ENCODE measurements around the gene PTCH2.

PTCH2 gene

DNA sequence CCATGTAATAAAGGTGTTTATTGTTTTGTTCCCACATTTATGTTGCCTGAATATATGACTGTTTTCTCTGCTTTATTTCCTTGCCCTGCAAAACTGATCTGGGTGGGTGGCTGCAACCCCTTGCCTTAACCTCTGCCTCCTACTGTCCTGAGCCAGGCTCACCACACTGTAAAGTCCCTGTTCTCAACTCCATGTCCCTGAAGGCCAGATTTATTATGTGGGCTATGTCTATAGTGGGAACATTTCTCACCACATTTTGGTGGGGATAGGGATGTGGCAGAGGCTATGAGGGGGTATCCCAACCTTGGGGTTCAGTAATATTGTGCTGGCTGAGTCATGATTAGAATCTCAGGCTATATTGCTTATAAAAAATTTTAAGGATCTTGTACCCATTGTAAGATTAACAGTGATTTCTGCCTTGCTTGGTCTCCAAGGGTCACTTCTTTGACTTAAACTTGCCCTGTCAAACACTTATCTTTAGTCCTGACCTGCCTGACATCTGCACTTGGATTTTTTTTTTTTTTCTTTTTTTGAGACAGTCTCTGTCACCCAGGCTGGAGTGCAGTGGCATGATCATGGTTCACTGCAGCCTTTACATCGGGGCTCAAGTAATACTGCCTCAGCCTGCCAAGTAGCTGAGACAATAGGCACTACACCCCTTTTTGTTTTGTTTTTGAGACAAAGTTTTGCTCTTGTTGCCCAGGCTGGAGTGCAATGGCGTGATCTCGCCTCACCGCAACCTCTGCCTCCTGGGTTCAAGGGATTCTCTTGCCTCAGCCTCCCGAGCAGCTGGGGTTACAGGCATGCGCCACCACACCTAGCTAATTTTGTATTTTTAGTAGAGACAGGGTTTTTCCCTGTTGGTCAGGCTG, 64.1 kb downstream of the PTCH2 start:
- no peak for DNase-seq (ENCODE audit: low read depth in 2 of 2)

DNA sequence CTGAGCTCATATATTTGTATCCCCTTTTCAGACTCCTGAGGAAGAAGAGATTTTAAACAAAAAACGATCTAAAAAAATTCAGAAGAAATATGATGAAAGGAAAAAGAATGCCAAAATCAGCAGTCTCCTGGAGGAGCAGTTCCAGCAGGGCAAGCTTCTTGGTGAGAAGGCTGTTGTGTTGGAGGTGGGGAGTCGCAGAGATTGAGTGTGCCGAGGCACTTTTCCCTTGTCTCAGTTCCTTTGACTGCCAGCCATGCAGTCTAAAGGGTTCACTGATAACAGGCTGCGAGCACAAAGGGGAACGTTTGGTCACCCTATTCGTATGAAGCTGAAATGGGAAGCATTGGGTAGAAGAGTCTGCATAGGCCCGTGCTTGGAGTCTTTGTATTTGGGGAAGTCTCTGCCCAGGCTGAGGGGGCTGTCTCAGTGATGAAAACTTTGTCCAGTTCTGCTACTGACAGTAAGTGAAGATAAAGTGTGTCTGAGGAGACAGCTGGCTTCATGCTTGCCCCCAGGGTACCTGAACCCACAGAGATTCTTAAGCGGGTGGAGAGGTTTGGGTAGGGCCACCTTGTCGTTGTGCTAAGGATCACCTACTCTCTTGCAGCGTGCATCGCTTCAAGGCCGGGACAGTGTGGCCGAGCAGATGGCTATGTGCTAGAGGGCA, 65.0 kb downstream of the PTCH2 start:
- no peak for DNase-seq (ENCODE audit: low read depth in 2 of 2)

DNA sequence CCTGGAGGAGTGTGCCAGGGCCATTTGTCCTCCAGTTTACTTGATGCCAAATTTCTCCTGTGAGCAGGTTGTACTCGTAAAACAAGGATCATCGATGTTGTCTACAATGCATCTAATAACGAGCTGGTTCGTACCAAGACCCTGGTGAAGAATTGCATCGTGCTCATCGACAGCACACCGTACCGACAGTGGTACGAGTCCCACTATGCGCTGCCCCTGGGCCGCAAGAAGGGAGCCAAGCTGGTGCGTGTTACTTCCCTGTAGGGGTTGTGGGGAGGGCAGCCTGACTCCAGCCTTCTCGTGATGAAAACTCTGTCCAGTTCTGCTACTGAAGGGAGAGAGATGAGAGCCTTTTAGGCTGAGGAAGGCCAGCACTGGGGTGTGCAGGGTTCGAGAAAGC, 65.5 kb downstream of the PTCH2 start:
- DNase-seq (ENCODE audit: low read depth in 2 of 2) = no peak

DNA sequence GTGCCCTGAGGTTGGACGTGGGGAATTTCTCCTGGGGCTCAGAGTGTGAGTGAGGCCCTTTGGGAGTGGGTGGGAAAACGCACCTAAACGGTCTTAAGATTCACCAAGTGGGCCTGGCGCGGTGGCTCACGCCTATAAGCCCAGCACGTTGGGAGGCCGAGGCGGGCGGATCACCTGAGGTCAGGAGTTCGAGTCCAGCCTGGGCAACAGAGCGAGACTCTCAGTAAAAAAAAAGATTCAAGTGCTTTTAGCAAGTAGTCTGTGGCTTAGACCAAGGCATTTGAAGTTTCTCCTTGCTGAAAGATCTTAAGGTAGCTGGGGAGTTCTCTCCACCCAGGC, 66.4 kb downstream of the PTCH2 start:
- DNase-seq (ENCODE audit: low read depth in 2 of 2) = no peak

DNA sequence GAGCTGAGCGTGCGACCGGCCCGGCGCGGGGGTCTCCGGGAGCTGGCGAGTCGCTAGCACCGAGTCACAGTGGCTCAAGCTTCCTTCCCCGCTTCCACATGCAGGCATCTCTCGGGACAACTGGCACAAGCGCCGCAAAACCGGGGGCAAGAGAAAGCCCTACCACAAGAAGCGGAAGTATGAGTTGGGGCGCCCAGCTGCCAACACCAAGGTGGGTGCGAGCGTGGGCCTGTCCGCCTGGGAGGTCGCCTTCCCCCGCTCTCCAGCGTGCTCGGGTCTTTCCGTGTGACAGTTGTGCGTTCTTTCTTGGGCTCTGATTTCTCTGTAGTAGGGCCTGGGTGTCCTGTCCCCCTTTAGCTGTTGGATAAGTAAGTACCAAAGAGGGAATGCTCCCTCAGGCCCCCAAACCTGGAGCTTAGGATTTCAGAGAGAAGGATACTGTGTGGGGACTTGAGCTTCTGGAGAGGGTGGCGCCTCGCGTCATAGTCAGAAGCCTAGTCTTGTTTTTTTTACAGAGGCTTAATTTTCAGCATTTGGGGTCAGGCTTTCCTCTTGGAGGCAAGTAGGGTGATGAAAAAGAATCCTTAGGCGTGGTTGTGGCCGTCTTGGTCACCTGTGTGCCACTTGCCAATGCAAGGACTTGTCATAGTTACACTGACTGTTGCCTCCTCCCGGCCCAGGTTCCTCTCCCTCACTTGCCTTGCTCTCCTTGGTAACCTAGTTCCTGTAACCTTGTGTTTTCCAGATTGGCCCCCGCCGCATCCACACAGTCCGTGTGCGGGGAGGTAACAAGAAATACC, 66.9 kb downstream of the PTCH2 start:
- no peak for DNase-seq (ENCODE audit: low read depth in 2 of 2)

DNA sequence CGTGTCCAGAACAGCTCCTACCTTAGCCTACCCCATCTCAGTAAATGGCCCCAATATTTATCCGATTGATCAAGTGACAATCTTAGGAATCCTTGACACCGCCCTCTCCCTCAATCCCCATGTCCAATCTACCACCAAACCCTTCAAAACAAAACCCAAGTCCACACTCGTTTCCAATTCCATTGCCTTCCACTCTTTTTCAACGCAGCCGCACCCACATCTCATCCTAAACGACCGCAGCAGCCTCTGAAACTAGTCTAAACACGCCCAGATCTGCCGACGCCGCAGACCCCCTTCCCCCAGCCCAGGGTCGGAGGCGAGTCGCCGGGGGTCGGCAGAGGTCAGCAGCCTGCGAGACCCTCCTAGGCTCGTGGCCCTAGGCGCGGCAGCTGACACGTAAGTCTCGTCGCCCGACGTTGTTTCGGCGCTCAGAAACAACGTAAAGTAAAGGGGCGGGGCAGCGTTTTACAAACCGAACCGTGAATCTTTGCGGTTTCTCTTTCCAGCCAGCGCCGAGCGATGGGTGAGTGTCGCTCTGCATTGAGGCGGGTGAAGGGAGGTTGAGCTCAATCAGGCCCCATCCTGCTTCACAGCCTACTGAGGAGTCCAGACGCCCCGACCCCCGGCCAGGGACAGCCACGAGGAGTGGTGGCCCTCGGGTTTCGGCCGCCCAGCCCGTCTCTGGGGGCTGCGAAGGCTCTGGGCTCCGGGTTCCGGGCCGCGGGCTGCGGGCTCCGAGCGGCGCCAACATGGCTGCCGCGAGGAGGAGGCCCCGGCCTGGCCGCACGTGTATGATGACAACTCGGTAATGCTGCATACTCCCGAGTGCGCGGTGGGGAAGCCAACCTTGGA, 67.7 kb downstream of the PTCH2 start, which contains the start of gene RPS8:
RPS8 (plus strand) TSS at position 463 of the 852 bp plus-strand sequence; CDS start at position 520, 57 bp downstream.
- DNase-seq (ENCODE audit: low read depth in 2 of 2) = peak; percentile 83 to 89
